ENCODE data around the gene NPRL2. TPM values are rescaled to one million over a fixed set of nuclear protein-coding genes. Genes with fewer than 3 reads are reported as not detected.

Gene NPRL2
- total and polyA plus RNA-seq, 2 of the 13 experiments (the other 11 are each of a cell fraction or from before 2014, with no cell fraction given), result 30.6 to 51.4 TPM

GRCh38 chr3:50321336-50322114 lies 29.1 kb downstream of the NPRL2 start (continued):
- TF ChIP-seq ZSCAN9 (CRISPR knock-in tag; IDR thresholded peaks at IDR 0.05; ENCODE audit: borderline replicate concordance), result peak; percentile 33; the same call in 1 of the 2 replicates
- TF ChIP-seq, protein P1, sequence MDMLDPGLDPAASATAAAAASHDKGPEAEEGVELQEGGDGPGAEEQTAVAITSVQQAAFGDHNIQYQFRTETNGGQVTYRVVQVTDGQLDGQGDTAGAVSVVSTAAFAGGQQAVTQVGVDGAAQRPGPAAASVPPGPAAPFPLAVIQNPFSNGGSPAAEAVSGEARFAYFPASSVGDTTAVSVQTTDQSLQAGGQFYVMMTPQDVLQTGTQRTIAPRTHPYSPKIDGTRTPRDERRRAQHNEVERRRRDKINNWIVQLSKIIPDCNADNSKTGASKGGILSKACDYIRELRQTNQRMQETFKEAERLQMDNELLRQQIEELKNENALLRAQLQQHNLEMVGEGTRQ (IDR thresholded peaks at IDR 0.05; ENCODE audit: low read depth, low read length), result no peak
- TF ChIP-seq, protein P1 (CRISPR knock-in tag; IDR thresholded peaks at IDR 0.05; ENCODE audit: borderline replicate concordance), result no peak
- 0 out of 2 replicates have a peak, but pooled peaks have one; percentile 34 for TF ChIP-seq ZNF7 (CRISPR knock-in tag; IDR thresholded peaks at IDR 0.05)
- no peak for TF ChIP-seq RCOR2 (CRISPR knock-in tag; IDR thresholded peaks at IDR 0.05)
- TF ChIP-seq PHB2 (IDR thresholded peaks at IDR 0.05; ENCODE audit: partially characterized antibody), result no peak
- TF ChIP-seq, protein P2, sequence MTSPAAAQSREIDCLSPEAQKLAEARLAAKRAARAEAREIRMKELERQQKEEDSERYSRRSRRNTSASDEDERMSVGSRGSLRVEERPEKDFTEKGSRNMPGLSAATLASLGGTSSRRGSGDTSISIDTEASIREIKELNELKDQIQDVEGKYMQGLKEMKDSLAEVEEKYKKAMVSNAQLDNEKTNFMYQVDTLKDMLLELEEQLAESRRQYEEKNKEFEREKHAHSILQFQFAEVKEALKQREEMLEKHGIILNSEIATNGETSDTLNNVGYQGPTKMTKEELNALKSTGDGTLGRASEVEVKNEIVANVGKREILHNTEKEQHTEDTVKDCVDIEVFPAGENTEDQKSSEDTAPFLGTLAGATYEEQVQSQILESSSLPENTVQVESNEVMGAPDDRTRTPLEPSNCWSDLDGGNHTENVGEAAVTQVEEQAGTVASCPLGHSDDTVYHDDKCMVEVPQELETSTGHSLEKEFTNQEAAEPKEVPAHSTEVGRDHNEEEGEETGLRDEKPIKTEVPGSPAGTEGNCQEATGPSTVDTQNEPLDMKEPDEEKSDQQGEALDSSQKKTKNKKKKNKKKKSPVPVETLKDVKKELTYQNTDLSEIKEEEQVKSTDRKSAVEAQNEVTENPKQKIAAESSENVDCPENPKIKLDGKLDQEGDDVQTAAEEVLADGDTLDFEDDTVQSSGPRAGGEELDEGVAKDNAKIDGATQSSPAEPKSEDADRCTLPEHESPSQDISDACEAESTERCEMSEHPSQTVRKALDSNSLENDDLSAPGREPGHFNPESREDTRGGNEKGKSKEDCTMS (CRISPR knock-in tag; conservative IDR thresholded peaks at IDR 0.05), result no peak
- peak; percentile 42 for TF ChIP-seq HNRNPK (IDR thresholded peaks at IDR 0.05; ENCODE audit: low read depth, low read length, poor library complexity, severe bottlenecking)
- 0 out of 2 replicates have a peak, but pooled peaks have one; percentile 32 for TF ChIP-seq SSRP1 (CRISPR knock-in tag; IDR thresholded peaks at IDR 0.05)
- peak; percentile 97 for TF ChIP-seq ZNF740 (CRISPR knock-in tag; IDR thresholded peaks at IDR 0.05)
- TF ChIP-seq TGIF2 (CRISPR knock-in tag; IDR thresholded peaks at IDR 0.05), result no peak
- TF ChIP-seq ZNF780A (CRISPR knock-in tag; IDR thresholded peaks at IDR 0.05), result no peak
- TF ChIP-seq BORCS8-MEF2B (CRISPR knock-in tag; IDR thresholded peaks at IDR 0.05), result no peak
- no peak for TF ChIP-seq TEAD3 (CRISPR knock-in tag; optimal IDR thresholded peaks at IDR 0.05; ENCODE audit: borderline replicate concordance)
- no peak for TF ChIP-seq POGK (CRISPR knock-in tag; conservative IDR thresholded peaks at IDR 0.05)
- TF ChIP-seq HNRNPLL (IDR thresholded peaks at IDR 0.05; ENCODE audit: low read depth, low read length, poor library complexity, severe bottlenecking), result peak; percentile 14
- no peak for TF ChIP-seq ATF1 (CRISPR knock-in tag; IDR thresholded peaks at IDR 0.05)
- peak; percentile 52; the same call in 1 of the 2 replicates for TF ChIP-seq ZSCAN20 (CRISPR knock-in tag; IDR thresholded peaks at IDR 0.05; ENCODE audit: borderline replicate concordance)
- peak; percentile 73; the same call in 1 of the 2 replicates for TF ChIP-seq SIN3A (IDR thresholded peaks at IDR 0.05; ENCODE audit: borderline replicate concordance, low read depth, low read length)
- no peak for TF ChIP-seq MYNN (CRISPR knock-in tag; IDR thresholded peaks at IDR 0.05; ENCODE audit: low read depth)
- TF ChIP-seq ZNF160 (CRISPR knock-in tag; IDR thresholded peaks at IDR 0.05), result no peak
- TF ChIP-seq, protein P3, sequence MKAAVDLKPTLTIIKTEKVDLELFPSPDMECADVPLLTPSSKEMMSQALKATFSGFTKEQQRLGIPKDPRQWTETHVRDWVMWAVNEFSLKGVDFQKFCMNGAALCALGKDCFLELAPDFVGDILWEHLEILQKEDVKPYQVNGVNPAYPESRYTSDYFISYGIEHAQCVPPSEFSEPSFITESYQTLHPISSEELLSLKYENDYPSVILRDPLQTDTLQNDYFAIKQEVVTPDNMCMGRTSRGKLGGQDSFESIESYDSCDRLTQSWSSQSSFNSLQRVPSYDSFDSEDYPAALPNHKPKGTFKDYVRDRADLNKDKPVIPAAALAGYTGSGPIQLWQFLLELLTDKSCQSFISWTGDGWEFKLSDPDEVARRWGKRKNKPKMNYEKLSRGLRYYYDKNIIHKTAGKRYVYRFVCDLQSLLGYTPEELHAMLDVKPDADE (CRISPR knock-in tag; IDR thresholded peaks at IDR 0.05), result no peak

Measured in HepG2 (cell line).